GM12892 (cell line): Measurements from ENCODE around the gene SMARCD1.

Experiments
- POLR2A ChIP-seq: IDR thresholded peaks from 2 replicates; pipeline ENCODE4 v1.6.1; 2011; ENCODE audit warnings: low read depth, low read length, control low read depth
- POLR2AphosphoS5 ChIP-seq: IDR thresholded peaks from 2 replicates; pipeline ENCODE4 v1.6.1; 2011; ENCODE audit warnings: low read depth, low read length, control low read depth

DNA sequence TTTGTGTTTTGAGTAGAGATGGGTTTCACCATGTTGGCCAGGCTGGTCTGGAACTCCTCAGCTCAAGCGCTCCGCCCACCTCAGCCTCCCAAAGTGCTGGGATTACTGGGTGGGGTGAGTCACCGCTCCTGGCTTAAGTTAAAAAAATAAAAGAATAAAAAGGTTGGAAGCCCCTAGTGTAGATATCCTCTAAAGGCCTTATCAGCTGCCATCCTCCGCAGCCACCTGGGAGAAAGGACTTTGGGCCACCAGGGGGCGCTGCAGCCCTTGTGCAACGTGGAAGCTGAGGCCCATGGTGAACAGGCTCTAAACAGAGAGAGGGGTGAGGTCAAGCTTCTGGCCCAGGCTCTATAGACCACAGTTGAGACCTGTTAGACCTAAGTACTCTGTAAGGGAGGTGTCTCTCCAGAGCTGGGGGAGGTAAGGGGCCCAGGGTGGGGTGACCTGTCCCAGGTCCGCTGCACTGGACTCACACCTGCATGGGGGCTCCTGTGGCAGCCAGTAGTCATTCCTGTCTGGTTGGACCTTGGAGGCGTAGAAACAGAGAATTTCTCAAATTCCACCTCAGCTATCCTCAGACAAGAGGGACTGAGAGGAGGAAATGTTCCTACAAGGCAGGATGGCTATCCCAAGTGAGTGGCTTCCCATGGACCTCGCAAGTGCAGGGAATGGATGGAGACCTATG, 45.8 kb upstream of the SMARCD1 start:
- TF ChIP-seq POLR2AphosphoS5 (no peak), POLR2A (no peak)
